Stomach (tissue), 9 donors: Measurements from ENCODE around the gene APBA1. TPM values are rescaled to one million over a fixed set of nuclear protein-coding genes. Genes with fewer than 3 reads are reported as not detected.

Experiments
- DNase-seq, 2 donors: peaks; one replicate each; pipeline versions ENCODE4 v3.0.0 to v3.0.0-alpha.2; 2013 to 2019
- H3K27ac ChIP-seq, 5 donors: fragments of 200-600 bp in 4 of 5; sonication (generic) in 4 of 5; one replicate each; pipeline ENCODE4 v1.5.1; 2013 to 2019; ENCODE audit warnings: mild to moderate bottlenecking in 1 of 5, moderate library complexity in 1 of 5
- H3K27me3 ChIP-seq, 3 donors: fragments of 200-600 bp; sonication (generic); one replicate each; pipeline ENCODE4 v1.5.1; 2017 to 2019; ENCODE audit warnings: mixed run types in 1 of 3
- H3K36me3 ChIP-seq, 4 donors: fragments of 200-600 bp; sonication (generic); 1 replicate in 3 of 4; 2 replicates in 1 of 4; pipeline ENCODE4 v1.5.1; 2016 to 2019
- H3K4me1 ChIP-seq, 4 donors: fragments of 200-600 bp; sonication (generic); one replicate each; pipeline ENCODE4 v1.5.1; 2016 to 2019
- H3K4me3 ChIP-seq, 4 donors: fragments of 200-600 bp; sonication (generic) in 3 of 4; one replicate each; pipeline ENCODE4 v1.5.1; 2016 to 2019; ENCODE audit warnings: mild to moderate bottlenecking in 1 of 4
- H3K9me3 ChIP-seq, 4 donors: fragments of 200-600 bp; sonication (generic); one replicate each; pipeline ENCODE4 v1.5.1; 2016 to 2019
- EP300 ChIP-seq: sonication (generic); formaldehyde crosslinking; IDR thresholded peaks from one replicate; pipeline ENCODE4 v1.6.1; 2017; ENCODE audit warnings: antibody characterized with exemption
- POLR2A ChIP-seq, 4 donors: fragments of 450-650 bp; IDR thresholded peaks; one replicate each; pipeline ENCODE4 v1.6.1; 2016; ENCODE audit warnings: antibody characterized with exemption in 4 of 4, control low read depth in 2 of 4, mild to moderate bottlenecking in 1 of 4, moderate library complexity in 1 of 4
- POLR2AphosphoS5 ChIP-seq, 3 donors: sonication (generic); formaldehyde crosslinking; IDR thresholded peaks; one replicate each; pipeline ENCODE4 v1.6.1; 2016; ENCODE audit warnings: antibody characterized with exemption in 3 of 3
- WGBS, 5 donors: extraction: QIAGEN DNeasy Blood & Tissue Kit in 3 of 5; methylation state at CpG; one replicate each; pipeline versions ENCODE4 v1.1.5 to v1.1.7; 2013 to 2018; 5-methylcytosine and 5-hydroxymethylcytosine counted together
- intact Hi-C: fragments of 100-400 bp; cut with DNase I; formaldehyde crosslinking; loops from one replicate; pipeline ENCODE4 v1.15.1; 2023; ENCODE audit warnings: low total_unique reads
- polyA plus RNA-seq, 3 donors: library from polyadenylated mRNA; stranded (reverse); fragments of 200-250 nt; gene quantifications; one replicate each; pipeline ENCODE4 v1.2.3, GENCODE V29; 2013
- total RNA-seq, 5 donors: library from RNA; depleted of rRNA; stranded (reverse); fragments of >200 nt; gene quantifications; one replicate each; pipeline versions ENCODE4 v1.1.0 to v1.2.3, GENCODE V29; 2014 to 2016
- TF ChIP-seq, protein P1 (sequence below), 7 experiments: fragments of 450-650 bp in 4 of 7; fragments of 200-600 bp in 3 of 7; sonication (generic) in 3 of 7; IDR thresholded peaks; one replicate each; pipeline ENCODE4 v1.5.1; 2016 to 2019; ENCODE audit warnings: antibody characterized with exemption in 7 of 7, control low read depth in 2 of 7, mild to moderate bottlenecking in 1 of 7
- donor health status: healthy with polysubstance abuse.
- donor health status: Bipolar disorder and iron deficiency.
- donor health status: healthy.

APBA1 gene
- total and polyA plus RNA-seq, 8 donors, result 0.50 to 14.2 (median 3.2) TPM

DNA sequence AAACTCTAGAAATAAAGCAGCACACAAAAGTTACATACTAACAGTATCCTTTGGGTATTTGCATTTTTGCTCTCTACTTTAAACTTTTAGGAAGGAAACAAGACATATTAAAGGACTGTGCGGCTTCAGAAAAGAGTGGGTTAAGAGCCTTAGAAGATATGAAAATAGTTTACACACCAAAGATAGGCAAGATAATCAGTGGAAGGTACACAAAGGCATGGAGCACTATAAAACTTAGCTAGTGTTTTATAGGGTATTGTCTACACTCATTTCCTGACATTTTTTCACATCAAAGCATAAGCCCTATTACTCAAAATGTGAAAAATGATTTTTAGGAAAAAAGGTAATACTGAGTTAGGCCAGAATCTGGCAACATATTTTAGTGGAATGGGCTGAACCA, 43.7 kb upstream of the APBA1 start:
- H3K36me3 ChIP-seq, result peaks cover 4 to 49% (median 45%) of the 10 kb centered on the region in 4 donors
- intact Hi-C loops, result no loop called here
- no peaks in the 10 kb centered on the region for H3K27me3 ChIP-seq
- TF ChIP-seq, protein P1, sequence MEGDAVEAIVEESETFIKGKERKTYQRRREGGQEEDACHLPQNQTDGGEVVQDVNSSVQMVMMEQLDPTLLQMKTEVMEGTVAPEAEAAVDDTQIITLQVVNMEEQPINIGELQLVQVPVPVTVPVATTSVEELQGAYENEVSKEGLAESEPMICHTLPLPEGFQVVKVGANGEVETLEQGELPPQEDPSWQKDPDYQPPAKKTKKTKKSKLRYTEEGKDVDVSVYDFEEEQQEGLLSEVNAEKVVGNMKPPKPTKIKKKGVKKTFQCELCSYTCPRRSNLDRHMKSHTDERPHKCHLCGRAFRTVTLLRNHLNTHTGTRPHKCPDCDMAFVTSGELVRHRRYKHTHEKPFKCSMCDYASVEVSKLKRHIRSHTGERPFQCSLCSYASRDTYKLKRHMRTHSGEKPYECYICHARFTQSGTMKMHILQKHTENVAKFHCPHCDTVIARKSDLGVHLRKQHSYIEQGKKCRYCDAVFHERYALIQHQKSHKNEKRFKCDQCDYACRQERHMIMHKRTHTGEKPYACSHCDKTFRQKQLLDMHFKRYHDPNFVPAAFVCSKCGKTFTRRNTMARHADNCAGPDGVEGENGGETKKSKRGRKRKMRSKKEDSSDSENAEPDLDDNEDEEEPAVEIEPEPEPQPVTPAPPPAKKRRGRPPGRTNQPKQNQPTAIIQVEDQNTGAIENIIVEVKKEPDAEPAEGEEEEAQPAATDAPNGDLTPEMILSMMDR (IDR thresholded peaks at IDR 0.05), result no peak
- TF ChIP-seq POLR2AphosphoS5 (IDR thresholded peaks at IDR 0.05) (no peak), EP300 (no peak), POLR2A (IDR thresholded peaks at IDR 0.05) (no peak)
- WGBS, 5 donors, result 50 to 72% (median 56%) methylated on average over 1 of the region's 1 CpG
- H3K4me1 ChIP-seq, result peaks cover 0 to 5% (median 0%) of the 10 kb centered on the region in 4 donors
- no peak for DNase-seq
- H3K9me3 ChIP-seq, result no peaks in the 10 kb centered on the region
- no peak overlapping the region for H3K4me3 ChIP-seq
- H3K27ac ChIP-seq, result no peak overlapping the region

DNA sequence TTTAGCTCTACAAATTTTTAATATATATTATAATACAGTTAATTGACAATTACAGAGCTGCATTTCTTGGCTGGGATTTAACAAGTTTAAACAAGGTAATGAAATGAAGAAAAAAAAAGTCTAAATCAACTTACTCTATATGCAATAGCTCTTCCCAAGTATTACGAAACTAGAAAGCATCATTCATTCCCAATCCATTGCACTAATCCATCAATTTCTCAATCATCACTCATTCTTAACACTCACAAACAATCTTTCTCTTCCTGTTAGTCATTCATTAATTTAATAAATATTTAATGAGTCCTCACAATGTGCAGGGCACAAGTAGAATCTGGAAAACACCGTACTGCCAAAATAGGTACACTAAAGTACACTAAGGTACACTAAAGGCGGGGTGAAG, 42.9 kb upstream of the APBA1 start:
- Histone ChIP-seq H3K4me3 (no peak overlapping the region), H3K4me1 (peaks cover 0 to 5% (median 0%) of the 10 kb centered on the region in 4 donors), H3K27me3 (no peaks in the 10 kb centered on the region), H3K9me3 (no peaks in the 10 kb centered on the region), H3K36me3 (peaks cover 4 to 49% (median 42%) of the 10 kb centered on the region in 4 donors), H3K27ac (no peak overlapping the region)
- WGBS, 5 donors, result 75 to 93% (median 78%) methylated on average over 3 of the region's 3 CpGs
- no peak for DNase-seq
- intact Hi-C loops, result no loop called here
- TF ChIP-seq POLR2A (IDR thresholded peaks at IDR 0.05) (no peak), POLR2AphosphoS5 (IDR thresholded peaks at IDR 0.05) (no peak), EP300 (no peak)
- TF ChIP-seq, protein P1 (IDR thresholded peaks at IDR 0.05), result no peak

DNA sequence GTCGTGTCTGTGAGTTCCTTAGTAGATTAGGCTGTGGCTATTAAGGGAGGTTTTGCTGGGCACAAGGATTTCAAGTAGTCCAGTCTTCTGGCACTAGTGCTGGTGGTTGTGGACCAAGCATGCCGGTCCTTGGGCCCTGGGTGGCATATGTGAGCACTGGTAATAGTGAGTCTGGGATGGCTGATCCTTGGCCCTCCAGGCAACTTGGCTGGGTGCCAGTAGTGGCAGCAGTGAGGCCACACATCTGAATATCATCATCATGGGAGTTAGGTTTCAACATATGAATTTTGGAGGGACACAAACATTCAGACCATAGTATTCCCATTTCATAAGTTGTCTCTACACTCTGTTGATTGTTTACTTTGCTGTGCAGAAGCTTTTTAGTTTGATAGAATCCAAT, 25.3 kb upstream of the APBA1 start:
- H3K27me3 ChIP-seq, result no peaks in the 10 kb centered on the region
- peaks cover 6 to 52% (median 24%) of the 10 kb centered on the region in 4 donors for H3K9me3 ChIP-seq
- no peak for TF ChIP-seq POLR2AphosphoS5 (IDR thresholded peaks at IDR 0.05)
- no peak for TF ChIP-seq EP300
- TF ChIP-seq POLR2A (IDR thresholded peaks at IDR 0.05), result no peak
- TF ChIP-seq, protein P1 (IDR thresholded peaks at IDR 0.05), result no peak
- no peaks in the 10 kb centered on the region for H3K36me3 ChIP-seq
- H3K4me3 ChIP-seq, result no peak overlapping the region
- no peak overlapping the region for H3K27ac ChIP-seq
- DNase-seq, result no peak
- H3K4me1 ChIP-seq, result no peaks in the 10 kb centered on the region
- WGBS, 5 donors, result 78 to 97% (median 89%) methylated on average over 2 of the region's 2 CpGs
- intact Hi-C loops, result no loop called here

DNA sequence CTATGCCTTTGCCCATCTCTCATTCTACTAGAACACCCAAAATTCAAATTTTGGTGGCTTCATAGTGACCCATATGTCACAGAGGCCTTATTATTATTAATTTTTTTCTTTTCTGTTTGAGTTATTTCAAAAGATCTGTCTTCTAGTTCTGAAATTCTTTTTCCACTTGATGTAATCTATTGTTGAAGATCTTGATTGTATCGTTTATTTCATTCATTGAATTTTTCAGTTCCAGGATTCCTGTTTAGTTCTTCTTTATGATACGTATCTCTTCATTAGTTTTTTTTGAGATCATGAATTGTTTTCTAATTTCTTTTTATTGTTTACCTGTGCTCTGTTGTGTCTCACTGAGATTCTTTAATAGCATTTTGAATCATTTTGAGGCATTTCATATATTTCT, 24.6 kb upstream of the APBA1 start:
- intact Hi-C loops, result no loop called here
- H3K36me3 ChIP-seq, result no peaks in the 10 kb centered on the region
- no peak overlapping the region for H3K27ac ChIP-seq
- no peak overlapping the region for H3K4me3 ChIP-seq
- TF ChIP-seq POLR2AphosphoS5 (IDR thresholded peaks at IDR 0.05) (no peak), EP300 (no peak), POLR2A (IDR thresholded peaks at IDR 0.05) (no peak)
- TF ChIP-seq, protein P1 (IDR thresholded peaks at IDR 0.05), result no peak
- 89 to 94% (median 91%) methylated on average over 2 of the region's 2 CpGs for WGBS, 5 donors
- DNase-seq, result no peak
- H3K9me3 ChIP-seq, result peaks cover 6 to 48% (median 21%) of the 10 kb centered on the region in 4 donors
- no peaks in the 10 kb centered on the region for H3K4me1 ChIP-seq
- no peaks in the 10 kb centered on the region for H3K27me3 ChIP-seq
